Immature natural killer cell (primary cell): ENCODE measurements around the gene CAPN14. TPM values are rescaled to one million over a fixed set of nuclear protein-coding genes. Genes with fewer than 3 reads are reported as not detected.

ENCODE experiments used
- DNase-seq, 3 donors: peaks; one replicate each; pipeline ENCODE4 v3.0.0; 2022; ENCODE audit warnings: mixed read lengths in 1 of 3
- H3K27ac Mint-ChIP-seq, 6 donors: one replicate each; pipeline ENCODE4 v1.8.0; 2020; ENCODE audit warnings: mixed read lengths in 6 of 6, mild to moderate bottlenecking in 5 of 6, inconsistent platforms in 4 of 6, moderate library complexity in 3 of 6
- H3K27me3 Mint-ChIP-seq, 3 donors: one replicate each; pipeline ENCODE4 v1.8.0; 2020 to 2021; ENCODE audit warnings: low read depth in 3 of 3, mild to moderate bottlenecking in 3 of 3, mixed read lengths in 3 of 3, moderate library complexity in 3 of 3, inconsistent platforms in 1 of 3
- H3K36me3 Mint-ChIP-seq, 3 donors: one replicate each; pipeline ENCODE4 v1.8.0; 2020; ENCODE audit warnings: mixed read lengths in 3 of 3, inconsistent platforms in 2 of 3, mild to moderate bottlenecking in 2 of 3
- H3K4me1 Mint-ChIP-seq, 2 donors: one replicate each; pipeline ENCODE4 v1.8.0; 2020; ENCODE audit warnings: inconsistent platforms in 2 of 2, mild to moderate bottlenecking in 2 of 2, mixed read lengths in 2 of 2, moderate library complexity in 1 of 2
- H3K4me3 Mint-ChIP-seq, 5 donors: one replicate each; pipeline ENCODE4 v1.8.0; 2020; ENCODE audit warnings: mild to moderate bottlenecking in 5 of 5, mixed read lengths in 5 of 5, inconsistent platforms in 3 of 5, moderate library complexity in 3 of 5
- H3K9me3 Mint-ChIP-seq, 6 donors: one replicate each; pipeline ENCODE4 v1.8.0; 2020; ENCODE audit warnings: mild to moderate bottlenecking in 6 of 6, mixed read lengths in 6 of 6, inconsistent platforms in 4 of 6, moderate library complexity in 3 of 6
- polyA plus RNA-seq, 3 donors: library from polyadenylated mRNA; unstranded; fragments of 300-500 nt; fragmentation: Illumina TruSeq; gene quantifications; one replicate each; pipeline ENCODE4 v1.2.3, GENCODE V29; 2021

CAPN14 gene
- polyA plus RNA-seq, 3 donors from 2014 or later: not detected

- Mint-ChIP-seq H3K27ac (no peak overlapping the region), H3K4me1 (no peaks in the 10 kb centered on the region), H3K27me3 (peaks cover 2 to 11% (median 5%) of the 10 kb centered on the region in 3 donors), H3K36me3 (no peaks in the 10 kb centered on the region), H3K4me3 (no peak overlapping the region), H3K9me3 (no peaks in the 10 kb centered on the region)
- DNase-seq: no peak
Observed at GRCh38 chr2:31147645-31148044, 69.7 kb downstream of the CAPN14 start.

GRCh38 chr2:31142110-31142509 is 75.2 kb downstream of the CAPN14 start:
- H3K4me3 Mint-ChIP-seq: no peak overlapping the region

GRCh38 chr2:31141443-31142085 is 75.8 kb downstream of the CAPN14 start:
- no peak for DNase-seq
- Mint-ChIP-seq H3K27ac (no peak overlapping the region), H3K4me3 (no peak overlapping the region), H3K36me3 (no peaks in the 10 kb centered on the region), H3K9me3 (no peaks in the 10 kb centered on the region), H3K4me1 (peaks cover 0 to 7% of the 10 kb centered on the region in 2 donors), H3K27me3 (peaks cover 2 to 21% (median 6%) of the 10 kb centered on the region in 3 donors)

More at GRCh38 chr2:31142110-31142509, 75.2 kb downstream of the CAPN14 start:
- Mint-ChIP-seq H3K9me3 (no peaks in the 10 kb centered on the region), H3K27me3 (peaks cover 0 to 15% (median under 1%) of the 10 kb centered on the region in 3 donors), H3K4me1 (peaks cover 0 to 1% of the 10 kb centered on the region in 2 donors), H3K27ac (no peak overlapping the region), H3K36me3 (no peaks in the 10 kb centered on the region)
- no peak for DNase-seq

GRCh38 chr2:31140151-31140550 is 77.2 kb downstream of the CAPN14 start:
- Mint-ChIP-seq H3K4me1 (peaks cover 0 to 7% of the 10 kb centered on the region in 2 donors), H3K4me3 (no peak overlapping the region), H3K9me3 (no peaks in the 10 kb centered on the region), H3K27ac (no peak overlapping the region), H3K36me3 (no peaks in the 10 kb centered on the region), H3K27me3 (peaks cover 5 to 24% (median 15%) of the 10 kb centered on the region in 3 donors)
- DNase-seq: no peak

- H3K27me3 Mint-ChIP-seq: peaks cover 8 to 24% (median 15%) of the 10 kb centered on the region in 3 donors
- DNase-seq: no peak
- H3K9me3 Mint-ChIP-seq: no peaks in the 10 kb centered on the region
- no peaks in the 10 kb centered on the region for H3K36me3 Mint-ChIP-seq
- no peak overlapping the region for H3K27ac Mint-ChIP-seq
- H3K4me3 Mint-ChIP-seq: no peak overlapping the region
- H3K4me1 Mint-ChIP-seq: peaks cover 0 to 7% of the 10 kb centered on the region in 2 donors
Observed at GRCh38 chr2:31139671-31140070, 77.6 kb downstream of the CAPN14 start.

- no peaks in the 10 kb centered on the region for H3K36me3 Mint-ChIP-seq
- H3K9me3 Mint-ChIP-seq: no peaks in the 10 kb centered on the region
- DNase-seq: no peak
- peaks cover 0 to 7% of the 10 kb centered on the region in 2 donors for H3K4me1 Mint-ChIP-seq
- H3K27ac Mint-ChIP-seq: no peak within 1 kb of the TSS
- H3K27me3 Mint-ChIP-seq: peaks cover 8 to 15% (median 14%) of the 10 kb centered on the region in 3 donors
- H3K4me3 Mint-ChIP-seq: peak within 1 kb of the TSS in 4 of 5 donors; percentile 9 to 60 (median 12)
Observed at GRCh38 chr2:31138037-31138962, 79.0 kb downstream of the CAPN14 start, which contains the start of gene GALNT14. TSS of gene GALNT14 (minus strand) at chr2:31138440. CDS start at chr2:31138086, 354 bp downstream.

GRCh38 chr2:31137211-31138036 is 79.9 kb downstream of the CAPN14 start:
- H3K4me3 Mint-ChIP-seq: peak overlapping the region in 4 of 5 donors; percentile 49 to 60 (median 56)
- H3K4me1 Mint-ChIP-seq: peaks cover 0 to 7% of the 10 kb centered on the region in 2 donors
- DNase-seq: no peak
- H3K36me3 Mint-ChIP-seq: no peaks in the 10 kb centered on the region
- no peak overlapping the region for H3K27ac Mint-ChIP-seq
- peaks cover 8 to 15% (median 14%) of the 10 kb centered on the region in 3 donors for H3K27me3 Mint-ChIP-seq
- H3K9me3 Mint-ChIP-seq: no peaks in the 10 kb centered on the region

- DNase-seq: no peak
- Mint-ChIP-seq H3K4me1 (peaks cover 0 to 7% of the 10 kb centered on the region in 2 donors), H3K27ac (no peak overlapping the region), H3K27me3 (peaks cover 8 to 15% (median 10%) of the 10 kb centered on the region in 3 donors), H3K9me3 (no peaks in the 10 kb centered on the region), H3K4me3 (peak overlapping the region in 4 of 5 donors; percentile 46 to 60 (median 50)), H3K36me3 (no peaks in the 10 kb centered on the region)
Observed at GRCh38 chr2:31136732-31137131, 80.6 kb downstream of the CAPN14 start.

- H3K27me3 Mint-ChIP-seq: peaks cover 8 to 15% (median 10%) of the 10 kb centered on the region in 3 donors
- H3K4me1 Mint-ChIP-seq: peaks cover 0 to 7% of the 10 kb centered on the region in 2 donors
- H3K9me3 Mint-ChIP-seq: no peaks in the 10 kb centered on the region
- H3K27ac Mint-ChIP-seq: no peak overlapping the region
- H3K4me3 Mint-ChIP-seq: no peak overlapping the region
- DNase-seq: no peak
- no peaks in the 10 kb centered on the region for H3K36me3 Mint-ChIP-seq
Observed at GRCh38 chr2:31136000-31136399, 81.3 kb downstream of the CAPN14 start.

GRCh38 chr2:31134480-31134879 is 82.8 kb downstream of the CAPN14 start:
- Mint-ChIP-seq H3K27me3 (peaks cover 8 to 15% (median 13%) of the 10 kb centered on the region in 3 donors), H3K4me3 (no peak overlapping the region)

GRCh38 chr2:31132786-31133185 is 84.5 kb downstream of the CAPN14 start:
- Mint-ChIP-seq H3K9me3 (no peaks in the 10 kb centered on the region), H3K4me3 (no peak overlapping the region), H3K36me3 (no peaks in the 10 kb centered on the region), H3K27me3 (peaks cover 8 to 19% (median 13%) of the 10 kb centered on the region in 3 donors), H3K4me1 (peaks cover 0 to 7% of the 10 kb centered on the region in 2 donors), H3K27ac (no peak overlapping the region)
- DNase-seq: no peak

More at GRCh38 chr2:31134480-31134879, 82.8 kb downstream of the CAPN14 start:
- Mint-ChIP-seq H3K36me3 (no peaks in the 10 kb centered on the region), H3K27ac (no peak overlapping the region), H3K4me1 (peaks cover 0 to 7% of the 10 kb centered on the region in 2 donors), H3K9me3 (no peaks in the 10 kb centered on the region)
- DNase-seq: no peak

- no peaks in the 10 kb centered on the region for H3K36me3 Mint-ChIP-seq
- H3K4me1 Mint-ChIP-seq: peaks cover 0 to 4% of the 10 kb centered on the region in 2 donors
- H3K9me3 Mint-ChIP-seq: no peaks in the 10 kb centered on the region
- no peak overlapping the region for H3K27ac Mint-ChIP-seq
- peaks cover 8 to 18% (median 11%) of the 10 kb centered on the region in 3 donors for H3K27me3 Mint-ChIP-seq
- DNase-seq: no peak
- no peak overlapping the region for H3K4me3 Mint-ChIP-seq
Observed at GRCh38 chr2:31131871-31132270, 85.4 kb downstream of the CAPN14 start.
